ENCODE measurements around the gene ANTXR1. TPM values are rescaled to one million over a fixed set of nuclear protein-coding genes. Genes with fewer than 3 reads are reported as not detected.

Gene ANTXR1
- total RNA-seq, 1 donor = 206 TPM

DNA sequence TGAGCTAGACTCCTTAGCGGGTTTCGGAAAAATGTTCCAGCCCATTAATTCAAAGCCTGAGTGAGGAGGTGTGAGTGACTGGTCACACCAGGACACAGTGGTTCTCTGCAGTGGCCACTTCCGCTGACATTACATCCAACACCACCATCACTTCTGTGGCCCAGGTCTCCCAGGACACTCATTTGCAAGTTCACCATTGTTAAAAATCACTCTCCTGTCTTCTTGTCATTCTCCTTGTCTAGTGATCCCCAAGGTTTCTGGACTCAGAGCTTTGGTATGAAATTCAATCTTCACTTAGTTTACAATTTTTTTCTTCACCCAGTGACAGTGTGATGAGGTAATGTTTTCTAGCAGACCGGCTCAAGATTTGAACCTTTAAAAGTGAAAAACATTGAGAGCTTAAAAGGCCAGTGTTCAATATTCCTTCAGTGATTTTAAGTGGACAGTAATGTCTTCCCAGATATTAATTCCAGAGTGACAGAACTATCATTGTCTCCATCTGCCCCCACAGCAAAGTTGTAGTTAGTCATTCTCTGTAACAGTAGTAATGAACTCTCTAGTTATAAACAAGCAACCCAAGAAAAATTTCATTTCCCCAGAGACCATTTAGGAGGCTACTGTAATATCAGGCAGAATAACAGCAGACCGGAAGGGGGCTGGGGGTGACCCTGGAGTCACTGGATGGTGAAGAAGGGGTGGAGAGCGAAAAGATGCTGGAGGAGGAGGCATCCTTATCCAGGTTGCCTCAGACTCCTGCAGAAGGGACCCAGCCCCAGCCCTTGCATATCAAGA lies 209.2 kb downstream of the ANTXR1 start:
- H3K4me3 ChIP-seq (ENCODE audit: low read depth, low read length) = no peak overlapping the region
- DNase-seq (ENCODE audit: low read depth) = peak; percentile 73
- no peak for TF ChIP-seq CTCF (IDR thresholded peaks at IDR 0.05; ENCODE audit: insufficient read depth, low read depth, low read length)

DNA sequence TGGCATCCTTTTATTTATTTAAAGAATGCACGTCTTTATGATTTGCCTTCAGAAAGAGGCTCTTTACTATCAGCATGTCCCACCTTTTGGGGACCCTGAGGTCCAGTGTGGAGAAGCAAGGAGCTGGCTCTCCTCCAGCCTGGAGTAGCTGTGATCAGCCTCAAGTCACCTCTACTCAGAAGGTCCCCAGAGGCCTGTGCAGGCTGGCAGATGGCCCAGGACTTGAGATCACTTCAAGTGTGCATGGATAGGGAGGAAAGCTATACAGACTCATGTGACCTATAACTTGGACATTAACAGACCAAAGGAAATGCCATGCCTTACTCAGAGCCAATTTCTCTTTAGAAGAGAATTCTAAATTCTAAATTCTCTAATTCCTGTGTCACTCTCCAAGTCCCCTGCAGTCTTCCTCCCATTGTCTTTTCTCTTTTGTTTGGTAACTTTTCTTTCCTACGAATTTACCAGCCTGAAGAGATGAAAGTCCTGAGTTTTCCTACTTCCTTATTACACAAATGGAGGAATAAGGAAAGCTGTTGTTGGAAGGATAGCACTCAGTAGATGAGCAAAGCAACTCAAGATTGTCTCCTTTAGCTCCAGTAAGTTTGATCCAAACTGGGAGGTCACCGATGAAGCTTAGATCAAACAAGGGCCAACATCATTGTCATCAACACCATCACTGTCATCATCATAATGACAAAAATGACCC lies 210.1 kb downstream of the ANTXR1 start:
- no peak for TF ChIP-seq CTCF (IDR thresholded peaks at IDR 0.05; ENCODE audit: insufficient read depth, low read depth, low read length)
- DNase-seq (ENCODE audit: low read depth) = peak; percentile 69

GRCh38 chr2:69223759-69224511 lies 211.0 kb downstream of the ANTXR1 start:
- no peak overlapping the region for H3K4me3 ChIP-seq (ENCODE audit: low read depth, low read length)
- DNase-seq (ENCODE audit: low read depth) = no peak
- no peak for TF ChIP-seq CTCF (IDR thresholded peaks at IDR 0.05; ENCODE audit: insufficient read depth, low read depth, low read length)

More for the DNA sequence above, 210.1 kb downstream of the ANTXR1 start:
- H3K4me3 ChIP-seq (ENCODE audit: low read depth, low read length) = no peak overlapping the region

DNA sequence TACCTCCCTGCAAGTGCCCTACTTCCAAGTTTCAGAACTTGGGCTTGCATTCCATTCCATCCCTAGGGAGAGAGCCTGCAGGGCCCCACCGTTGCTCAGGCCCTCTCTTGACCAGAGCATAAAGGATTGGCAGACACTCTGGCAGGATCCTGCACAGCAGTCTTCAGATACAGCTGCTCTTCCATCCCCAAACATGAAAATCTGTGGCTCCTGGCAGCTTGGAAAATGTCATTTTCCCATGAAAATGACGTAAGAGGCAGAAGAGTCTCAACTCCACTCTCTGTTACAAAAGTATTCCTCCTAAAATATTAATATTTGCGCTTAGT lies 211.5 kb downstream of the ANTXR1 start:
- no peak for TF ChIP-seq CTCF (IDR thresholded peaks at IDR 0.05; ENCODE audit: insufficient read depth, low read depth, low read length)
- DNase-seq (ENCODE audit: low read depth) = no peak
- H3K4me3 ChIP-seq (ENCODE audit: low read depth, low read length) = no peak overlapping the region

- no peak for DNase-seq (ENCODE audit: low read depth)
- H3K4me3 ChIP-seq (ENCODE audit: low read depth, low read length) = no peak overlapping the region
- TF ChIP-seq CTCF (IDR thresholded peaks at IDR 0.05; ENCODE audit: insufficient read depth, low read depth, low read length) = no peak
Measured at GRCh38 chr2:69225933-69226332, 213.0 kb downstream of the ANTXR1 start.

- no peak for TF ChIP-seq CTCF (IDR thresholded peaks at IDR 0.05; ENCODE audit: insufficient read depth, low read depth, low read length)
- DNase-seq (ENCODE audit: low read depth) = no peak
- H3K4me3 ChIP-seq (ENCODE audit: low read depth, low read length) = no peak overlapping the region
Measured at GRCh38 chr2:69226903-69227302, 213.9 kb downstream of the ANTXR1 start.
